Nephron progenitor cell (in vitro differentiated cells): Measurements from ENCODE around the gene ARHGEF11.
A peak's percentile ranks its signal among the peaks of the same experiment; 100 is the strongest.
"Not testable (repeated sequence)": the region's sequence is repeated elsewhere in the genome, so short reads cannot be mapped to it uniquely, and the experiment has no call there.

ENCODE experiments used
- DNase-seq: peaks from one replicate; pipeline ENCODE4 v3.0.0; 2021
- H3K27ac Mint-ChIP-seq: 2 replicates; pipeline ENCODE4 v1.8.0; 2021; ENCODE audit warnings: mild to moderate bottlenecking, moderate library complexity, mixed read lengths
- H3K27me3 Mint-ChIP-seq: 2 replicates; pipeline ENCODE4 v1.8.0; 2021; ENCODE audit warnings: mild to moderate bottlenecking, low read depth, mixed read lengths; ENCODE audit not compliant: poor library complexity
- H3K36me3 Mint-ChIP-seq: 2 replicates; pipeline ENCODE4 v1.8.0; 2021; ENCODE audit warnings: low read depth, mixed read lengths
- H3K4me1 Mint-ChIP-seq: 2 replicates; pipeline ENCODE4 v1.8.0; 2021; ENCODE audit warnings: mixed read lengths
- H3K4me3 Mint-ChIP-seq: 2 replicates; pipeline ENCODE4 v1.8.0; 2021; ENCODE audit warnings: mild to moderate bottlenecking, moderate library complexity, mixed read lengths
- H3K9me3 Mint-ChIP-seq: 2 replicates; pipeline ENCODE4 v1.8.0; 2021; ENCODE audit warnings: mild to moderate bottlenecking, moderate library complexity, mixed read lengths
- TF ChIP-seq, protein P1 (sequence below): fragments of 200-600 bp; sonication (generic); IDR thresholded peaks from 2 replicates; pipeline ENCODE4 v1.5.0; 2021; ENCODE audit warnings: antibody characterized with exemption

Gene ARHGEF11

GRCh38 chr1:156930483-156930882 is 115.1 kb downstream of the ARHGEF11 start:
- Mint-ChIP-seq H3K27ac (no peak overlapping the region), H3K36me3 (peaks cover 11% of the 10 kb centered on the region), H3K4me1 (peaks cover 17% of the 10 kb centered on the region), H3K27me3 (peaks cover 65% of the 10 kb centered on the region), H3K9me3 (peaks cover 5% of the 10 kb centered on the region), H3K4me3 (no peak overlapping the region)
- DNase-seq, result no peak
- TF ChIP-seq, protein P1, sequence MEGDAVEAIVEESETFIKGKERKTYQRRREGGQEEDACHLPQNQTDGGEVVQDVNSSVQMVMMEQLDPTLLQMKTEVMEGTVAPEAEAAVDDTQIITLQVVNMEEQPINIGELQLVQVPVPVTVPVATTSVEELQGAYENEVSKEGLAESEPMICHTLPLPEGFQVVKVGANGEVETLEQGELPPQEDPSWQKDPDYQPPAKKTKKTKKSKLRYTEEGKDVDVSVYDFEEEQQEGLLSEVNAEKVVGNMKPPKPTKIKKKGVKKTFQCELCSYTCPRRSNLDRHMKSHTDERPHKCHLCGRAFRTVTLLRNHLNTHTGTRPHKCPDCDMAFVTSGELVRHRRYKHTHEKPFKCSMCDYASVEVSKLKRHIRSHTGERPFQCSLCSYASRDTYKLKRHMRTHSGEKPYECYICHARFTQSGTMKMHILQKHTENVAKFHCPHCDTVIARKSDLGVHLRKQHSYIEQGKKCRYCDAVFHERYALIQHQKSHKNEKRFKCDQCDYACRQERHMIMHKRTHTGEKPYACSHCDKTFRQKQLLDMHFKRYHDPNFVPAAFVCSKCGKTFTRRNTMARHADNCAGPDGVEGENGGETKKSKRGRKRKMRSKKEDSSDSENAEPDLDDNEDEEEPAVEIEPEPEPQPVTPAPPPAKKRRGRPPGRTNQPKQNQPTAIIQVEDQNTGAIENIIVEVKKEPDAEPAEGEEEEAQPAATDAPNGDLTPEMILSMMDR, result no peak

DNA sequence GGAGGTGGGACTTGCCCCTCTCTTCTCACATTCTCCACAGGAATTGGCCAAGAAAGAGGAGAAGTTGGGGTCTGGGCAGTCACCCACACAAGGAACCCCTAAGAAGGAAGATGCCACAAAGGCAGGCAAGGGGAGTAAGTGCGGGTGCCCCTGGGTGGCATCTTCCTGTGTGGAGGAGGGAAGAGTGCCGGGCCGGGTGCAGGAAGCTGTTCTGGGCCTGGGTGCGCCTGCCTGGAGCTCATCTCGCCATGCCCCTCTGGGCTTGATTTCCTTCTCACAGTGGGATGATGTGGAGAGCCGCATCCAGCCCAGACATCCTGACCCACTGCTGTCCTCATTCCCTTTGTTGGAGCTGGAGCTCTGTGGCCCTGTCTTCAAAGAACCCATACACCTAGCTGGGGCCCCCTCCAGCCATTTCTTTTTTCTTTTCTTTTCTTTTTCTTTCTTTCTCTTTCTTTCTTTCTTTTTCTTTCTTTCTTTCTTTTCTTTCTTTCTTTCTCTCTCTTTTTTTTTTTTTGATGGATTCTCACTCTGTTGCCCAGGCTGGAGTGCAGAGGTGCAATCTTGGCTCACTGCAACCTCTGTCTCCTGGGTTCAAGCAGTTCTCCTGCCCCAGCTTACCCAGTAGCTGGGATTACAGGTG is 115.8 kb downstream of the ARHGEF11 start:
- Mint-ChIP-seq H3K9me3 (peaks cover 5% of the 10 kb centered on the region), H3K27ac (no peak overlapping the region), H3K4me3 (no peak overlapping the region), H3K4me1 (peaks cover 12% of the 10 kb centered on the region), H3K36me3 (peaks cover 9% of the 10 kb centered on the region), H3K27me3 (peaks cover 73% of the 10 kb centered on the region)
- TF ChIP-seq, protein P1, result no peak
- no peak for DNase-seq

DNA sequence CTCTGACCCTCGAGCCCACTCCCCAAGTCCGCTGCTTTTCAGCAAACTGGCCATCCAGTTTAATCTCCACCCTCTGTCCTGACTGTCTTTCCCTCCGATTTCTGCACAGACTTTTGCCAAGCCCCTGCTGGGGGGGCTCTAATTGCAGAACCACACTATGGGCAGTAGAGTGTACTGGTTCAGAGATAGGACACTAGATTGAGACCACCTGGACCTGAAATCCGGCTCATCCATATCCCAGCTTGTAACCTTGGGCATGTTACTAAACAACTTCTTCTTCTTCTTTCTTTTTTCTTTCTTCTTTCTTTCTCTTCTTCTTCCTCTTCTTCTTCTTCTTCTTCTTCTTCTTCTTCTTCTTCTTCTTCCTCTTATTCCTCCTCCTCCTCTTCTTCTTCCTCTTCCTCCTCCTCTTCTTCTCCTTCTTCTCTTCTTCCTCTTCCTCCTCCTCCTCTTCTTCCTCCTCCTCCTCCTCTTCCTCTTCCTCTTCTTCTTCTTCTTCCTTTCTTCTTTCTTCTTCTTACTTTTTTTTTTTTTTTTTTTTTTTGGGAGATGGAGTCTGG is 117.4 kb downstream of the ARHGEF11 start:
- TF ChIP-seq, protein P1, result peak; percentile 7
- peaks cover 18% of the 10 kb centered on the region for H3K4me1 Mint-ChIP-seq
- no peaks in the 10 kb centered on the region for H3K36me3 Mint-ChIP-seq
- no peak for DNase-seq
- H3K9me3 Mint-ChIP-seq, result peaks cover 5% of the 10 kb centered on the region
- H3K27ac Mint-ChIP-seq, result no peak overlapping the region
- peaks cover 89% of the 10 kb centered on the region for H3K27me3 Mint-ChIP-seq
- H3K4me3 Mint-ChIP-seq, result peak overlapping the region; percentile 74

GRCh38 chr1:156927215-156928042 is 118.1 kb downstream of the ARHGEF11 start:
- no peaks in the 10 kb centered on the region for H3K36me3 Mint-ChIP-seq
- H3K27me3 Mint-ChIP-seq, result peaks cover 94% of the 10 kb centered on the region
- H3K27ac Mint-ChIP-seq, result no peak overlapping the region
- H3K9me3 Mint-ChIP-seq, result peaks cover 5% of the 10 kb centered on the region
- peaks cover 19% of the 10 kb centered on the region for H3K4me1 Mint-ChIP-seq
- DNase-seq, result peak; percentile 88
- H3K4me3 Mint-ChIP-seq, result peak overlapping the region; percentile 74
- TF ChIP-seq, protein P1, result peak; percentile 71

- not testable (repeated sequence) for H3K9me3 Mint-ChIP-seq, H3K36me3 Mint-ChIP-seq, H3K27ac Mint-ChIP-seq, DNase-seq, H3K4me3 Mint-ChIP-seq
- H3K4me1 Mint-ChIP-seq, result peaks cover 19% of the 10 kb centered on the region
- H3K27me3 Mint-ChIP-seq, result peaks cover 95% of the 10 kb centered on the region
These were observed 118.8 kb downstream of the ARHGEF11 start for GRCh38 chr1:156926695-156927094.

DNA sequence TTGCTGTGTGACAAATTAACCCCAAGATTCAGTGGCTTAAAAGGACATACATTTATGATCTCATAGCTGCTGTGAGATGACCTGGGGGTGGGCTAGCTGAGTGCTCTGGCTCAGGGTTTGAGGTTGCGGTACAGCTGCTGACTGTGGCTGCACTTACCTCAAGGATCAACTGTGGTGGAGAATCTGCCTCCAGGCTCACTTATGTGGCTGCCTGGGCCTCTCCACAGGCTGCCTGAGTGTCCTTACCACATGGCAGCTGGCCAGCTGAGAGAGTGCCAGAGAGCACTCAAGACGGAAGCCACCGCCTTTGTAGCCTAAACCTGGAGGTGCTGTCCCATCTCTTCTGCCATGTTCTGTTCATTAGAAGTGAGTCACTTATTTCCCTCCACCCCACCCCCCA is 119.4 kb downstream of the ARHGEF11 start:
- no peak for DNase-seq
- Mint-ChIP-seq H3K27me3 (peaks cover 99% of the 10 kb centered on the region), H3K4me1 (peaks cover 19% of the 10 kb centered on the region), H3K27ac (no peak overlapping the region), H3K9me3 (peaks cover 5% of the 10 kb centered on the region), H3K4me3 (no peak overlapping the region), H3K36me3 (no peaks in the 10 kb centered on the region)
- TF ChIP-seq, protein P1, result no peak
